Occipital lobe (tissue), 2 donors: ENCODE data around the gene GRIK4. TPM values are rescaled to one million over a fixed set of nuclear protein-coding genes. Genes with fewer than 3 reads are reported as not detected.

Experiments
- DNase-seq: peaks from one replicate; lab custom pipeline; 2025; lab: John Stamatoyannopoulos, UW
- total RNA-seq: library from RNA; depleted of rRNA; stranded (reverse); fragments of >200 nt; gene quantifications from one replicate; pipeline ENCODE4 v1.2.3, GENCODE V29; 2014

GRIK4 gene
- total RNA-seq, 1 donor from 2014 or later, result 2.3 TPM

- DNase-seq, result no peak
Measured at GRCh38 chr11:121032546-121032945, 521.0 kb downstream of the GRIK4 start.

DNA sequence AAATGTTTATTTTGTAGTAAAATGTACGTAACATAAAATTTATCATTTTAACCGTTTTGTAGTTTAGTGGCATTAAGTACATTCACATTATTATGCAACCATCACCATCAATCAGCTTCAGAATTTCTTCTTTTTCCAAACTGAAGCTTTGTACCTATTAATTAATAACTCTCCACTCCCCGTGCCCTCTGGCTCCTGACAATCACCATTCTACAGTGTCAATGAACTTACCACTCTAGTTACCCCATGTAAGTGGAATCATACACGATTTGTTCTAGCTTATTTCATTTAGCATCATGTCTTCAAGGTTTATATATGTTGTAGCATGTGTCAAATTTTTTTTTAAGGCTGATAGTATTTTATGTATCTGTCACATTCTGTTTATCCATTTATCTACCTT, 522.1 kb downstream of the GRIK4 start:
- DNase-seq, result no peak

DNA sequence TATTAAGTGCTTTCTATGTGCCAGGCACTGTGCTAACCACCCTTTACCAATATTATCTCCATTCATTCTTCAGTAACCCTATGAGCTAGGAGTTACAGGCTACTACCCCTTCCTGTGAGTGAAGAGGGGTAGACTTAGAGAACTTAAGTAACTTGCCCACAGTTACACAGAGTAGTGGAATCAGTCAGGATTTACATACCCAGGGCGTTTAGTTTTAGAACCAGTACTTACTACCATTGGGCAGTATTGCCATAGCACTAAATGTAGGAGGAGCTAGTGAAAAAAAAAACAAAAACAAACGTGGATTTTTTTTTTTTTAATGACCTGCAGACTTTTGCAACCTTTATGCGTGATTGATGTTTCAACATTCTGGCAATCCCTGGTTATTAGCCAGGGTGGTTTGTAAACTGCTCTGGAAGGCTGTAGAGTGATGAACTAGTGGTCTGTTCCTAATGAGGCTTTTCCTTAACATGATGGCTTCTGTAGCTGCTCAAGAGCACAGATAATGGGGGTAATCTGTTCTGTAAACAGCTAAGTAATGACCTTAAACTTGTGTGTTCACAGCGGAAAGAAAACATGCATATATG, 523.7 kb downstream of the GRIK4 start:
- no peak for DNase-seq

GRCh38 chr11:121035780-121036179, 524.2 kb downstream of the GRIK4 start:
- DNase-seq, result no peak

GRCh38 chr11:121037016-121037415, 525.5 kb downstream of the GRIK4 start:
- DNase-seq, result no peak

Other genes starting within 250 kb of the GRIK4 start
- gene TLCD5, start 186.4 kb upstream of the GRIK4 start, total RNA-seq, result 22.9 TPM
- gene ARHGEF12, start 175.3 kb upstream of the GRIK4 start, total RNA-seq, result 235 TPM